ENCODE measurements around the gene INPP4B. TPM values are rescaled to one million over a fixed set of nuclear protein-coding genes. Genes with fewer than 3 reads are reported as not detected.
A peak's percentile ranks its signal among the peaks of the same experiment; 100 is the strongest.

INPP4B gene
- total RNA-seq, 1 experiment from 2014 or later = 3.4 TPM

DNA sequence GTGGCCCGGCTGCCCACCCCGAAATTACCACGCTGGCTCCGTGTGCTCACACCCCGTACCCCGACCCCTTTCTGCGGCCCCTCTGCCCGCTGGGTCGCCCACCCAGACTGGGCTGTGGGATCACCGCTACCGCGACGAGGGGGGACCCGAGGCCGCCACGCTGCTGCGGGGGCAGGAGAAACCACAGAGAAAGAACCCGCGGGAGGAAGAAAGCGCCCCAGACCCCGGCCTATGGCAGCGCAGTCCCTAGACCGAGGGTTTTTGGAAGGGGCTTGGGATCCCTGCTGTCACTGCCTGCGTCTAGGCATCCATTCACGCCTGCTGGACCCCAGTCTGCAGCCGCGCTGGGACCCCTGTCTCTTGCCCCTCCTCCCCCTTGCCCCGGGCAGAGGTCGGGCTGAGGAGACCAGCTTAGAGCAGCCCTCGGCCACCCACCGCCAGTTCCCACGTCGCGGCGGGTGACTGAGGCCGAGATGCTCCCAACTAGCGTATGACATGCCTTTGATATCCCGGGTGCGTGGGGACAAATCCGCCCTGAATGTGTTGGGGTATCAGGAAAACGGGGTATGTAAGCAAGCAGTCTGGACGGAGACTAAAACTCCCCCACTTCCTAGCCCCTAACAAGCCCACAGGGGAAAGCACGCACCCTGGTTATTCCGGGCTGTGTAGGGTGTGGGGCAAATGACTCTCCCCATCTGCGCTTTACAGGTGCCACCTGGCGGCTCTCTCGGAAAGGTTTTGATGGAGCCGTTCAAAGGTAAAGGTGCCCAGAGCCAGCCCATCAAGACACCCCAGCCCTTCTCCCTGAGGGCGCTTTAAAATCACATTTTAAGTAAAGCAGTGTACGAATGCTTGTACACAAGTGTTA, 862 bp upstream of the INPP4B start:
- Histone ChIP-seq H3K4me3 (no peak overlapping the region), H3K36me3 (no peaks in the 10 kb centered on the region), H3K27ac (no peak overlapping the region), H3K4me1 (replicated peaks) (peaks cover 7% of the 10 kb centered on the region; the same call in 1 of the 2 replicates), H3K9me3 (replicated peaks) (no peaks in the 10 kb centered on the region), H3K27me3 (replicated peaks) (peaks cover 52% of the 10 kb centered on the region)
- no peak for DNase-seq (ENCODE audit: low read depth in 1 of 2, low spot score in 2 of 2)

DNA sequence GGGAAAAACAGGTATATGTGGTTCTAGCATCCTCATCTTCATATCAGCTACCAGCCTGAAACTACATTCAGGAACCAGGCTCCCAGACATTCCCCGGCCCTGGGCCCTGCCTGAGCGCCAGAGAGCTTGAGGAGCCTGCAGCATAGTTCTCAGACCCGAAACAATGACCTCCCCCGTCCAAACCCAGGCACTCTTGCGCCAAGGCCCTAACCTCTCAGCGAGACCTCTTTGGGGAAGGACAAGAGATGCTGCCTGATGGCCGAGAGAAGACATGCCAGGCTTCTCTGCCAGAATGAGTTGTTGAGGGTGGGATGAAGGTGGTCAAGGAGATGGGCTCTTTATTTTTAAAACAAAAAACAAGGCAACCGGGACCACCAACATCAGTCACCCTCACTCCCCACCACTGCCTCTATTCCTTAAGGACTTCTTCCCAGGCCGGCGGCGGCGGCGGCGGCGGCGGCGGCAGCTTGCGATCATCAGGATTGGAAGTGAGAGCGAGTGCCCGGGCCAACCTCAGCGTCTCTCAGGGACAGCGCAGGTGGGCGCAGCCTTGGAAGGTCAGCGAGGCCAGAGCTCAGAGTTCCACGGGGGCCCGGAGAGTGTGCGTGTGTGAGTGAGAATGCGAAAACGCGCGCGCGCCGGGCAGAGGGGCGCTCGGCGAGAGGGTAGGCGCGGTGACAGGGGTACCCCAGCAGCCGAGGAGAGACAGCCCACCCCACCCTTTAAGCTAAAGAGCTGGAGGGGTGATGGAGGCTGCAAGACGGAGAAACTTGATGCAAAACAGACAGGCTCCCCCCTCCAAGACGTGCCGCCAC, 601 bp downstream of the INPP4B start:
- Histone ChIP-seq H3K27ac (no peak overlapping the region), H3K4me3 (peak overlapping the region; percentile 19; the same call in 1 of the 2 replicates), H3K27me3 (replicated peaks) (peaks cover 52% of the 10 kb centered on the region), H3K9me3 (replicated peaks) (no peaks in the 10 kb centered on the region), H3K36me3 (no peaks in the 10 kb centered on the region), H3K4me1 (replicated peaks) (peaks cover 7% of the 10 kb centered on the region; the same call in 1 of the 2 replicates)
- no peak for DNase-seq (ENCODE audit: low read depth in 1 of 2, low spot score in 2 of 2)

DNA sequence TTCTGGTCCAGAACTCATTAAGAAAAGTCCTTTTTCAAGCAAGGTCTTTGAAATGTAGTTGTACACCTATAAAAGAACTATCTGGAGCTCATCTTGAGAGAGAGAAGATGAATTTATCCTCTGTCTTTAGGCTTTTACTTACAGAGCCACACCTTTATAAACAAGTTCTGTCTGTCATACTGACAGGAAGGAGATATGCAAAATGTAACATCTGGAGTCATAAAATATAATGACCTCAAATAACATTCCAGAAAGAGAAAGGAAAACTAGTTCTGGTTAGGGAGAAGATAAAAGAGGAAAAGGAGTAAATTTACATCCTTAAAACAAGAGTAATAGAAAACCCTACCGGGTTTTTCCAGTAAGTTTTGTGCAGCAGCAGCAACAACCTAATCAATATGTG, 1.3 kb downstream of the INPP4B start:
- DNase-seq (ENCODE audit: low read depth in 1 of 2, low spot score in 2 of 2) = no peak
- H3K36me3 ChIP-seq = no peaks in the 10 kb centered on the region
- H3K4me3 ChIP-seq = no peak overlapping the region

DNA sequence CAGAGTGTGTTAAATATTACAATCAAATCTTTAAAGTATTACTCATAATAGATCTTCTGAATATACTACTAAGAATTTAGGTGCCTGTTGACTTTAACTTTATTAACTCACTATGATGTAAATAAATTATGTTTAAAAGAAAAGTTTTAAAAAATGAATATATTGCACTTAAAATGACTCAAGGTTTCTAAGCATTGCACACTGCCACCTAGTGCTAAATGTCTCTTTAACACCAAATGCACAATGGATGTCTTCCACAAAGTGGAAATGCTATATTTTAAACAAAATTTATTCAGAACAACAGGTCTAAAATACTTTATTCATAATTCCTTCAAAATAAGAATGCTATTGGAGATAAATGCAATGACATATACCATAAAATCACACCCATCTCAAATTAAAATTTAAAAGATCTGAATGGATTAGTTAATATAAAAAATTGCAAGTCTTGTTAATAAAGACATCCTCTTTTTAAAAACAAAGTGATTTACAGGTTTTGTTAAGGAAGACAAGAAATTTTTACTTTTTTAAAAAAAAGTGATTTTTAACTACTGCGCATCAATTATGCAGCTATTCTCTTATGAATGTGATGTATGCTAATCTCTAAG, 5.5 kb downstream of the INPP4B start:
- no peaks in the 10 kb centered on the region for H3K9me3 ChIP-seq (replicated peaks)
- no peak overlapping the region for H3K4me3 ChIP-seq
- H3K36me3 ChIP-seq = no peaks in the 10 kb centered on the region
- H3K27me3 ChIP-seq (replicated peaks) = peaks cover 21% of the 10 kb centered on the region
- no peak overlapping the region for H3K27ac ChIP-seq
- peaks cover under 1% of the 10 kb centered on the region; the same call in 1 of the 2 replicates for H3K4me1 ChIP-seq (replicated peaks)
- no peak for DNase-seq (ENCODE audit: low read depth in 1 of 2, low spot score in 2 of 2)

More for the DNA sequence above, 1.3 kb downstream of the INPP4B start:
- no peaks in the 10 kb centered on the region for H3K9me3 ChIP-seq (replicated peaks)
- H3K27me3 ChIP-seq (replicated peaks) = peaks cover 52% of the 10 kb centered on the region
- no peak overlapping the region for H3K27ac ChIP-seq
- H3K4me1 ChIP-seq (replicated peaks) = peaks cover 7% of the 10 kb centered on the region; the same call in 1 of the 2 replicates

DNA sequence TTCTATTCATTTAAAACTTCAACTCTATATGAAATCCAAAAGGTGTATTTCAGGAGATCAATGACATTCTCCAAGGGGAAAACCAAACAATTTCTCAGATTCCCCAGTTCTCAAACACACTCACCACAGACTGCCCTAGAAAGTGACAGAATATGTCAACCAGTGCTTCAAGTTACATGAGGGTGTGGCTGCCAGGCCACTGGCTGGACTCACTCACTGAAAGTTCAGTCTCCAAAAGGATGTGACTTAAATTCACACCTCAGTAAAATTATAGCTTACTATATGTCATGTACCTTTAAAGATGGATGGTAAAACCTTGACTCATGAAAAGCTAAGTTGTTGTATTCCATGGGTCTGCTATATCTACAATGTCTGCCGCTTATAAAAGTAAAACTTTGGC, 7.3 kb downstream of the INPP4B start:
- no peak overlapping the region for H3K27ac ChIP-seq
- H3K9me3 ChIP-seq (replicated peaks) = no peaks in the 10 kb centered on the region
- H3K4me3 ChIP-seq = no peak overlapping the region
- DNase-seq (ENCODE audit: low read depth in 1 of 2, low spot score in 2 of 2) = no peak
- no peaks in the 10 kb centered on the region for H3K4me1 ChIP-seq (replicated peaks)
- H3K36me3 ChIP-seq = no peaks in the 10 kb centered on the region
- peaks cover 5% of the 10 kb centered on the region; the same call in 1 of the 2 replicates for H3K27me3 ChIP-seq (replicated peaks)

DNA sequence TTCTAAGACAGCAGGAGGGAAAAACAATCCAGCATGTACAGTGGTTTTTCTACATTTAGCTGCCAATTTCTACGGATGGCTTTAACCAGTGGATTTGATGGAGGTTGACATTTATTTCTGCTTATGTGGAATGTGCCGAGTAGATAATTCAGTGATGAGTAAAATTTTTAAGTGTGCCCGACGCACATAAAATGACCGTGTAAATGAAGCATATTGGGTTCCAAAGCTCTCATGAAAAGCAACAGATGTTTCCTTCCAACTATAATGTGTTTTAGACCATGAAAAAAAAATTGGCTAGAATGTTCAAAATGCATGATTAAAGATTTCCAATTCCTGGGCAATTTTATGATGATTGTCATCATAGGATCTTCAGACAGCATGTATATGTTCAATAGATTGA, 14.1 kb downstream of the INPP4B start:
- no peaks in the 10 kb centered on the region for H3K4me1 ChIP-seq (replicated peaks)
- H3K36me3 ChIP-seq = no peaks in the 10 kb centered on the region
- no peaks in the 10 kb centered on the region for H3K9me3 ChIP-seq (replicated peaks)
- H3K27ac ChIP-seq = no peak overlapping the region
- H3K27me3 ChIP-seq (replicated peaks) = no peaks in the 10 kb centered on the region
- no peak for DNase-seq (ENCODE audit: low read depth in 1 of 2, low spot score in 2 of 2)
- H3K4me3 ChIP-seq = no peak overlapping the region

DNA sequence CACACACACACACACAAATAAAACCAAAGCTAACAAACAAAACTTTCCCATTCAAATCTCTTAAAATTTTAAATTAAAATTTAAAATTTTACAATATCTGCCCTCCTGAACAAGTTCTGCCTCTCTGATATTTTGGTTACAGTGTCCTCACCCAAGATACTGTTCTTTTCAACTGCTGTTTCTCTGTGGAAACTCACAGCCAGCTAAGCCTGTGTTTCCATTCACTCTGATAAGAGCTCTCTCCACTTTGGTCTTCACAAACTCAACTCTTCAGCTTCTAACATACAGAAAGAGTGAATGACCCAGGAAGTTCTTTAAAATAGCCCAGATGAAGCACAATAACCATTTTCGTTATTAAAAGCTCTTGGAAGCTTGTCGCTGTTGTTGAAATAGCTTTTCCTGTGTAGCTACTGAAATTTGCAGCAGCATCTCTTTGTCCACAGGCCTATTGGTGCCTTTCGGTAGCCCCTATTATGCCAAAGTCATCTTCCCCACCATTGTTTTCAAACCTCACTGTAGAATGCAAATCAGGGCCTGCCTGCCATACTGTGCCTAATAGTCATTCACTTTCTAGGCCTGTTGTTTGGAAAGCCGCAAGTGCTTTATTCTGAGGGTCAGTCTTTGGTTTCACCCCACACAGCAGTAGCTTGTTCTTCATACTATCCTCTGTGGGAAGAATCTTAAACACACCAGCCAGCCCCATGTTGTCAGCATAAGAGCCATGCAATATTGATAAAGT, 19.4 kb downstream of the INPP4B start:
- DNase-seq (ENCODE audit: low read depth in 1 of 2, low spot score in 2 of 2) = no peak
- H3K27ac ChIP-seq = no peak overlapping the region
- H3K4me1 ChIP-seq (replicated peaks) = no peaks in the 10 kb centered on the region
- H3K36me3 ChIP-seq = no peaks in the 10 kb centered on the region
- H3K9me3 ChIP-seq (replicated peaks) = no peaks in the 10 kb centered on the region
- H3K27me3 ChIP-seq (replicated peaks) = no peaks in the 10 kb centered on the region
- H3K4me3 ChIP-seq = no peak overlapping the region

DNA sequence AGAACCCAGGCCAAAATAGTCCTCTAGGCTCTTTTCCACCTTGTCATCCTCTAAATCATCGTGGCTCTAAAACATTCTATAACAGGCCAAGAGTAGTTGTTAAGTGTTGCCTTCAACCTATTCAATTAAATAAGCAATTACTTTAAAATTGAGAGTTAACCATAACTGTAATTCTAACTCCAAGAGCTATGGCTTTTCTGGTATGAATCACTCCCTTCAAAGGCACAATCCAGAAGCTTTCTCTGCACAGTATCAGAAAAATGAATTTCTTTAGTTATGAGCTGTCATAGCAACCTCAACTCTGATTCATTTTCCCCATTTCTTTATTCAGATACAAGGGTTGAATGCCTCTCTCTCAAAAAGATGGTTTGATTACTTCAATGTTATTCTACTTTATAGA, 21.7 kb downstream of the INPP4B start:
- Histone ChIP-seq H3K9me3 (replicated peaks) (no peaks in the 10 kb centered on the region), H3K4me1 (replicated peaks) (no peaks in the 10 kb centered on the region), H3K36me3 (no peaks in the 10 kb centered on the region), H3K27ac (no peak overlapping the region), H3K4me3 (no peak overlapping the region), H3K27me3 (replicated peaks) (no peaks in the 10 kb centered on the region)
- no peak for DNase-seq (ENCODE audit: low read depth in 1 of 2, low spot score in 2 of 2)

DNA sequence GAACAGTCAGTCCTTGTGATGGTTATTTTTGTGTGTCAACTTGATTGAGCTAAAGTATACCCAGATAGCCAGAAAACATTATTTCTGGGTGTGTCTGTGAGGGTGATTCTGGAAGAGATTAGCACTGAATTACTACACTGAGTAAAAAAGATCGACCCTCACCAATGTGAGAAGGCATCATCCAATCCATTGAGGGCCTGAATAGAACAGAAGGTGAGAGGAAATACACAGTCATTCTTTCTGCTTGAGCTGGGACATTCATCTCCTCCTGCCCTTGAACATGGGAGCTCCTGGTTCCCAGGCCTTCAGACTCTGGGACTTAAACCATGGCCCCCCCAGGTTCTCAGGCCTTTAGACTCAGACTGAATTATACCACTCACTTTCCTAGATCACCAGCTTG, 22.3 kb downstream of the INPP4B start:
- DNase-seq (ENCODE audit: low read depth in 1 of 2, low spot score in 2 of 2) = no peak
- Histone ChIP-seq H3K9me3 (replicated peaks) (no peaks in the 10 kb centered on the region), H3K27me3 (replicated peaks) (no peaks in the 10 kb centered on the region), H3K27ac (no peak overlapping the region), H3K4me1 (replicated peaks) (no peaks in the 10 kb centered on the region), H3K4me3 (no peak overlapping the region), H3K36me3 (no peaks in the 10 kb centered on the region)

DNA sequence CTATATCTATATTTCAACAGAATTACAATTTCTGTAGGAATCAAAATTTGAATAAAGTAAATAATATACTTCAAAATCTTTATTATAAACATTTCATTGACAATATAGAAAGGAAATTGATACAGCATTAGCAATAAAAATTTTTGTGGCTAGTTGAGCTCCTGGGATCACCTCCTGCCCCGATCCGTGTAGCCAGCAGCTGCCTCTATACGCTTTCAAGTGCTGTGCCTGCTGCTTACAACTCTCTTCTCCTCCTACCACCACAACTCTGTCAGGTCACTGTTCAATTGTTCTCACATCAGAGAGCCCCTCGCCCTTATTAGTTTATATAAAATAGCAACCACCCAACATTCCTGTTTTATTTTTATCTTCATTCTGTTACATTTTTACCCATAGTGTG, 27.6 kb downstream of the INPP4B start:
- no peak for DNase-seq (ENCODE audit: low read depth in 1 of 2, low spot score in 2 of 2)
- Histone ChIP-seq H3K9me3 (replicated peaks) (no peaks in the 10 kb centered on the region), H3K27ac (no peak overlapping the region; the same call in 1 of the 2 replicates), H3K4me3 (no peak overlapping the region), H3K27me3 (replicated peaks) (no peaks in the 10 kb centered on the region), H3K36me3 (no peaks in the 10 kb centered on the region), H3K4me1 (replicated peaks) (peaks cover 20% of the 10 kb centered on the region)

DNA sequence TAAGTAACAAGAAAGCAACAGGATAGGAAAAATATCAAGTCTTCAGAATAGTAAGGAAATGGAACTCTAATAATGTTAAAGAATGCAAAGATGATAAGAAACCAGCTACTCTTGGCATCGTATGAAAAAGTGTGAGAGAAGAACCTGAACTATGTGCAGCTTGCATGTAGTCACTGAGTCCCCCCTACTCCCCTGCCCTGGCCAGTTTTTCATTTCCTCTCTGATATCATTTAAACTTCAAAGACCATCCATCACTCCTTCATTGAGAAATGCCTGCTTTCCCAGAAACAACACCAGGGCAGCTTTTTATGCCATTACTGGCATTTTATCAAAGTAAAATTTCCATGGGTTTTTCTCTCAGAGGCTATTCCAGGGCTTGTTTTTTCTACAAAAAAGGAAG, 28.1 kb downstream of the INPP4B start:
- no peaks in the 10 kb centered on the region for H3K36me3 ChIP-seq
- peaks cover 20% of the 10 kb centered on the region for H3K4me1 ChIP-seq (replicated peaks)
- H3K27ac ChIP-seq = peak overlapping the region; percentile 51
- H3K27me3 ChIP-seq (replicated peaks) = no peaks in the 10 kb centered on the region
- H3K4me3 ChIP-seq = no peak overlapping the region
- no peak for DNase-seq (ENCODE audit: low read depth in 1 of 2, low spot score in 2 of 2)
- H3K9me3 ChIP-seq (replicated peaks) = no peaks in the 10 kb centered on the region

DNA sequence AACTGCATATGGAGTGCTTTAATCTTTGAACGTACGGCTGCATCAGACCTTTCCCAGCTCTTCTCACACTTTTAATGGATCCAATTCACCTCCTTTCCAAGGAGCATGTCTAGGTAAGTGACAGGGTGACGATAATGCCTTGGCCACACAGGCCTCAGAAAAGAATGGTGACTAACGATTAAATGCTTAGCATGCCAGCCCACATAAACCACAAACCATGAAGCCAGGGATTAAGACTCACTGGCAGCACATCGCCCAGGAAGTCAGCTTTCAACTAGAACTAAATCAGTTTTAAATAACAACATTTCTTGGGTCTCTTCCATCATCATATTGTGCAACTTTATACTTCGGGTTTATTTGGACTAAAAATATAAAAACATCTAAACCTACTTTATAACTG, 28.7 kb downstream of the INPP4B start:
- Histone ChIP-seq H3K4me1 (replicated peaks) (peaks cover 20% of the 10 kb centered on the region), H3K4me3 (no peak overlapping the region), H3K27me3 (replicated peaks) (no peaks in the 10 kb centered on the region), H3K9me3 (replicated peaks) (no peaks in the 10 kb centered on the region), H3K27ac (peak overlapping the region; percentile 51), H3K36me3 (no peaks in the 10 kb centered on the region)
- DNase-seq (ENCODE audit: low read depth in 1 of 2, low spot score in 2 of 2) = peak; percentile 70 to 73

DNA sequence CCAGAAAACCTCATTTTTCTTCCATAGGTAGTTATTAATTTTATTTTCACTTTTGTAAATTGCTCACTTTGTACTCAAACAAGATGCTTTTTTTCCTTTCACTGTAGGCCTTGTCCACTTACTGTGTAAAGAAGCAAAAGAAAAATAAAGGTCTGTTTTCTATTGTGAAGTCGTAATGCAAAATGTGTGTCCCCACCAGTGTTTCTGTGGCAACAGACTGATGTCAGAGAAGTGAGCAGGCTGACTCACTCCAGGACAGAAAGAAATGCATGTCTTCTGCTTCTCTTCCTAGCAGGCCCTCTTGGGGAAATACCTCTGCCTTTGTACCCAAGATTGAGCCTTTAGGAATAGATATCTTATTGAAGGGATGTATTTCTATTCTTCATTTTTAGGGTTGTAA, 30.3 kb downstream of the INPP4B start:
- Histone ChIP-seq H3K4me1 (replicated peaks) (peaks cover 20% of the 10 kb centered on the region), H3K36me3 (no peaks in the 10 kb centered on the region), H3K27ac (no peak overlapping the region), H3K9me3 (replicated peaks) (no peaks in the 10 kb centered on the region), H3K27me3 (replicated peaks) (no peaks in the 10 kb centered on the region), H3K4me3 (no peak overlapping the region)
- peak; percentile 46 to 47 for DNase-seq (ENCODE audit: low read depth in 1 of 2, low spot score in 2 of 2)

Measured in SJSA1 (cell line).